Peyer's patch (tissue), 4 donors: ENCODE data around the gene TCF7L1. TPM values are rescaled to one million over a fixed set of nuclear protein-coding genes. Genes with fewer than 3 reads are reported as not detected.
A peak's percentile ranks its signal among the peaks of the same experiment; 100 is the strongest.

Experiments used
- DNase-seq, 3 donors: peaks; one replicate each; pipeline ENCODE4 v3.0.0-alpha.2; 2017 to 2019
- H3K27ac ChIP-seq, 4 donors: fragments of 200-600 bp; sonication (generic); one replicate each; pipeline ENCODE4 v1.5.1; 2016 to 2019
- H3K27me3 ChIP-seq, 2 donors: fragments of 200-600 bp; sonication (generic); one replicate each; pipeline ENCODE4 v1.5.1; 2019
- H3K36me3 ChIP-seq, 3 donors: fragments of 200-600 bp; sonication (generic); one replicate each; pipeline ENCODE4 v1.5.1; 2016 to 2019
- H3K4me1 ChIP-seq, 4 donors: fragments of 200-600 bp; sonication (generic); one replicate each; pipeline ENCODE4 v1.5.1; 2016 to 2019
- H3K4me3 ChIP-seq, 4 donors: fragments of 200-600 bp; sonication (generic); 1 replicate in 3 of 4; 2 replicates in 1 of 4; pipeline ENCODE4 v1.5.1; 2016 to 2019; ENCODE audit warnings: mild to moderate bottlenecking in 1 of 4
- H3K9me3 ChIP-seq, 4 donors: fragments of 200-600 bp; sonication (generic); one replicate each; pipeline ENCODE4 v1.5.1; 2016 to 2019; ENCODE audit warnings: mild to moderate bottlenecking in 1 of 4
- POLR2A ChIP-seq, 2 donors: fragments of 450-650 bp; IDR thresholded peaks; one replicate each; pipeline ENCODE4 v1.5.1; 2017; ENCODE audit warnings: antibody characterized with exemption in 2 of 2, mild to moderate bottlenecking in 2 of 2, moderate library complexity in 2 of 2
- total RNA-seq, 4 donors: library from RNA; depleted of rRNA; stranded (reverse); fragments of >200 nt; gene quantifications; one replicate each; pipeline ENCODE4 v1.1.0, GENCODE V29; 2016
- TF ChIP-seq, protein P1 (sequence below), 6 experiments: fragments of 450-650 bp in 4 of 6; fragments of 200-600 bp in 2 of 6; sonication (generic) in 1 of 6; IDR thresholded peaks; one replicate each; pipeline ENCODE4 v1.5.1; 2017 to 2019; ENCODE audit warnings: antibody characterized with exemption in 6 of 6, mild to moderate bottlenecking in 3 of 6, moderate library complexity in 1 of 6

The TCF7L1 gene
- total RNA-seq, 4 donors from 2014 or later, result 0.35 to 5.8 (median 1.7) TPM

DNA sequence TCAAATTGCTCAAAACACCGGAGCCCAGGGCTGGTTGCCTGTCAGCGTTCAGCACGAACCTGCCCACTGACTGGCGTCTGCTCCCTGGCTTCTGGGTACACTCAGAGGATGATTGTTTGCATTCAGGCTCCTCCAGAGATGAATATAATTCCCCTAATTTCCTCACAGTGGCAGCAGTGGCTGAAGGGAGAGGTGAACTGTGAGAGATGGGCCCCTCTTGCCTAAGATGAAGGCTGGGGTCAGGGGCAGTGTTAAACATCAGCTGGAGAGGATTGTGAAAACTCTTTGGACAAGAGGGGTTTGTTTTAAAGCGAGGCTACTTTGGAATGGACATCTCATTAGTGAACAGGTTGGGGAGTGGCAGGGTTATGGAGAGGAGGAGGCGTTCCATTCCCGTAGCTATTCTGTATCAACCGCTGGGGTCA is 31.0 kb downstream of the TCF7L1 start:
- Histone ChIP-seq H3K27ac (no peak overlapping the region), H3K4me3 (no peak overlapping the region), H3K27me3 (no peaks in the 10 kb centered on the region), H3K4me1 (peaks cover 0 to 4% (median 0%) of the 10 kb centered on the region in 4 donors), H3K9me3 (no peaks in the 10 kb centered on the region), H3K36me3 (no peaks in the 10 kb centered on the region)
- DNase-seq, result peak in 1 of 3 donors; percentile 12
- TF ChIP-seq, protein P1, sequence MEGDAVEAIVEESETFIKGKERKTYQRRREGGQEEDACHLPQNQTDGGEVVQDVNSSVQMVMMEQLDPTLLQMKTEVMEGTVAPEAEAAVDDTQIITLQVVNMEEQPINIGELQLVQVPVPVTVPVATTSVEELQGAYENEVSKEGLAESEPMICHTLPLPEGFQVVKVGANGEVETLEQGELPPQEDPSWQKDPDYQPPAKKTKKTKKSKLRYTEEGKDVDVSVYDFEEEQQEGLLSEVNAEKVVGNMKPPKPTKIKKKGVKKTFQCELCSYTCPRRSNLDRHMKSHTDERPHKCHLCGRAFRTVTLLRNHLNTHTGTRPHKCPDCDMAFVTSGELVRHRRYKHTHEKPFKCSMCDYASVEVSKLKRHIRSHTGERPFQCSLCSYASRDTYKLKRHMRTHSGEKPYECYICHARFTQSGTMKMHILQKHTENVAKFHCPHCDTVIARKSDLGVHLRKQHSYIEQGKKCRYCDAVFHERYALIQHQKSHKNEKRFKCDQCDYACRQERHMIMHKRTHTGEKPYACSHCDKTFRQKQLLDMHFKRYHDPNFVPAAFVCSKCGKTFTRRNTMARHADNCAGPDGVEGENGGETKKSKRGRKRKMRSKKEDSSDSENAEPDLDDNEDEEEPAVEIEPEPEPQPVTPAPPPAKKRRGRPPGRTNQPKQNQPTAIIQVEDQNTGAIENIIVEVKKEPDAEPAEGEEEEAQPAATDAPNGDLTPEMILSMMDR (IDR thresholded peaks at IDR 0.05), result no peak
- no peak for TF ChIP-seq POLR2A (IDR thresholded peaks at IDR 0.05)

DNA sequence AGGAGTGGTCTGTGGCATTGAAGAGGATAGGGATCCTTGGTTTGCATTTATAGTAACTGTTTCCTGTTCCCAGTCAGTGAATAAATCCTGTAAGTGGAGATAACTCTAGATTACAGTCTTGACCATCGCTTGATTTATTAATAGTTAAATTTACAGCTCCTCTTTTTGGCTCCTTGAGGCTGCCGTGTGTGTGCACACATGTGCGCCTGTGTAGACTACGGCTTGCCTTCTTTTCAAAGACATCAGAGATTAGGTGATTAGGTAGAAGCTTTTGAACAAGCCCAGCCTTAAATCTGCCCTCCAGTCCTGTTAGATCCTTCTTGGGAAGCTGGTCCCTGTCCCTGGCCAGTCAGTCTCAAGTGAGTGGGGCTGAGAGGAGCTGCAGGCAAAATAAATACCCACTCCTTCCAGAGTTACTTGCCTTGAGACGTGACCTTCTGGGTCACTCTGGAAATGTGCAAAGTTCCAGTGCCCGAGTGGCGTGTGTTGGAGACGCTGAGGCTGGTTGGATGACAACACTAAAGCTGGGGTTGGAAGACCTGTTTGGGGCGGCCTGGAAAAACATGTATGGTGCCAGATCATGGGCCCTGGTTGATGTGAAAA is 32.0 kb downstream of the TCF7L1 start:
- Histone ChIP-seq H3K4me1 (peaks cover 0 to 4% (median 0%) of the 10 kb centered on the region in 4 donors), H3K36me3 (no peaks in the 10 kb centered on the region), H3K4me3 (no peak overlapping the region), H3K27me3 (no peaks in the 10 kb centered on the region), H3K9me3 (no peaks in the 10 kb centered on the region), H3K27ac (no peak overlapping the region)
- TF ChIP-seq POLR2A (IDR thresholded peaks at IDR 0.05), result no peak
- TF ChIP-seq, protein P1 (IDR thresholded peaks at IDR 0.05), result no peak
- peak in 1 of 3 donors; percentile 12 for DNase-seq

DNA sequence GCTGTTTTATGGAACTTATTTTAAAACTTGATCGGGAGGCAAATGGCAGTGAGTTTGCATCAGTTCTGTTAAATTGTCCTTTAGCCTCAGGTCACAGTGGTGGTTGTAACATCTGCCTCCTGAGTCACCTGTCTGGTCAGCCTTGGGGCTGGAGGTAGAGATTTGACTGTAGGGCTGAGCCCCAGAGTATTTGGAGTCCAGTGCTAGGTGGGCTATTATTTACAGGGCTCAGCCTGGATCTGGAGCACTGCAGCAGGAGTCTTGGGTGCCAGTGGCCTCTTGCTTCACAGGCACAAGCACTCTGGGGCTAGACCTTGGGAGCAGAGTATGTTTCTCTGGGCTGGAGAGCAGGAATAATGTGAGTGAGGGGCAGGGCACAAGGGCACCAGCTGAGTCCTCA is 32.8 kb downstream of the TCF7L1 start:
- H3K27ac ChIP-seq, result no peak overlapping the region
- no peak overlapping the region for H3K4me3 ChIP-seq
- no peaks in the 10 kb centered on the region for H3K36me3 ChIP-seq
- DNase-seq, result no peak
- no peak for TF ChIP-seq POLR2A (IDR thresholded peaks at IDR 0.05)
- TF ChIP-seq, protein P1 (IDR thresholded peaks at IDR 0.05), result no peak
- no peaks in the 10 kb centered on the region for H3K27me3 ChIP-seq
- H3K4me1 ChIP-seq, result no peaks in the 10 kb centered on the region
- no peaks in the 10 kb centered on the region for H3K9me3 ChIP-seq

DNA sequence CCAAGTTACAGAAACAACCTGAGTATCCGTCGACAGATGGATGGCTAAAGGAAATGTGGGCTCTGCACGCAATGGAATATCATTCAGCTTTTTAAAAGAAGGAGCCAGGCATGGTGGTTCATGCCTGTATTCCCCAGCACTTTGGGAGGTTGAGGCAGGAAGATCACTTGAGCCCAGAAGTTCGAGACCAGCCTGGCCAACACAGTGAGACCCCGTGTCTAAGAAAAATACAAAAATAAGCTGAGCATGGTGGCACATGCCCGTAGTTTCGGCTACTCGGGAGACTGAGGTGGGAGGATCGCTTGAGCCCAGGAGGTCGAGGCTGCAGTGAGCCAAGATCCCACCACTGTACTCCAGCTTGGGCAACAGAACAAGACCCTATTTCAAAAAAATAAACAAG is 34.3 kb downstream of the TCF7L1 start:
- no peak overlapping the region for H3K4me3 ChIP-seq
- peak in 1 of 3 donors; percentile 3 for DNase-seq
- no peaks in the 10 kb centered on the region for H3K4me1 ChIP-seq
- H3K9me3 ChIP-seq, result peaks cover 0 to 4% (median 0%) of the 10 kb centered on the region in 4 donors
- H3K27me3 ChIP-seq, result no peaks in the 10 kb centered on the region
- TF ChIP-seq, protein P1 (IDR thresholded peaks at IDR 0.05), result no peak
- no peak for TF ChIP-seq POLR2A (IDR thresholded peaks at IDR 0.05)
- no peaks in the 10 kb centered on the region for H3K36me3 ChIP-seq
- no peak overlapping the region for H3K27ac ChIP-seq

DNA sequence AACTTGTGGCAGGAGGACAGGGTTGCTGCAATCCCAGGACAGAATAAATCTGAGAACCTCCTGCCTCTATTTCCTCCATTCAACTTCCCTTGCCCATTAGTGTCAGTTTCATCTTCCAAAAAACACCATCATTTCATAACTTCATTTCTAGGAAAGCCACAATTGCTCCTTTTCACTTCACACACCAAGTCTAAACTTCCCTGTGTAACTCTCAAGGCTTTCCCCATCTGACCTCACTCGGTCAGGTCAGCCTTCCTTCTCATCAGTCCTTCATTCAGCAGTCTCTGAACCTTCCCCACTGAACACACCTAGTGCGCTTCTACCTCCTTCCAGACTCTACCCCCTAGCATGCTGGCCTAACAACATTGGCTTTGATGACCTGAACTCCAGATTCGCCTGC is 35.8 kb downstream of the TCF7L1 start:
- no peak overlapping the region for H3K4me3 ChIP-seq
- no peaks in the 10 kb centered on the region for H3K27me3 ChIP-seq
- no peak for DNase-seq
- no peaks in the 10 kb centered on the region for H3K36me3 ChIP-seq
- peaks cover 0 to 4% (median 0%) of the 10 kb centered on the region in 4 donors for H3K9me3 ChIP-seq
- no peak overlapping the region for H3K27ac ChIP-seq
- TF ChIP-seq, protein P1 (IDR thresholded peaks at IDR 0.05), result no peak
- no peak for TF ChIP-seq POLR2A (IDR thresholded peaks at IDR 0.05)
- no peaks in the 10 kb centered on the region for H3K4me1 ChIP-seq
